HepG2 (cell line): Measurements from ENCODE around the gene ALK. TPM values are rescaled to one million over a fixed set of nuclear protein-coding genes. Genes with fewer than 3 reads are reported as not detected.

Experiments used
- ATAC-seq: fragments of 200-7000 bp; cut with Tn5 transposase; 3 replicates; pipeline ENCODE4 v1.9.1; 2020; ENCODE audit warnings: mild to moderate bottlenecking, moderate library complexity
- BruUV-seq: library from RNA; stranded (reverse); fragments of 400-500 nt; replicated peaks from 2 replicates; lab custom pipeline; 2021; lab: Mats Ljungman, UMichigan
- CTCF ChIA-PET: fragments of 300-600 bp; formaldehyde crosslinking; extraction: SDS; loops from one replicate; lab custom pipeline; 2021; ENCODE audit warnings: low total read pairs, inconsistent platforms, low intra/inter-chr PET ratio; lab: Yijun Ruan, JAX
- POLR2A ChIA-PET: fragments of 350-600 bp; sonication (Branson Sonifier 250); formaldehyde crosslinking; loops from one replicate; lab custom pipeline; 2020; ENCODE audit warnings: antibody characterized with exemption, inconsistent platforms; lab: Yijun Ruan, JAX
- DNase-seq: peaks from one replicate; pipeline ENCODE4 v3.0.0-alpha.2; 2015; ENCODE audit warnings: low spot score
- FAIRE-seq: peaks from 3 replicates; lab custom pipeline; 2011; peaks lifted over from hg19 to GRCh38; lab: Jason Lieb, UNC
- H2AFZ ChIP-seq: one replicate; pipeline ENCODE4 v1.6.1; 2011; ENCODE audit warnings: low read length, inconsistent platforms
- H3K27ac ChIP-seq: fragments of 300-600 bp; 3 replicates; pipeline ENCODE4 v1.8.0; 2011; ENCODE audit warnings: mixed run types, mild to moderate bottlenecking, mixed read lengths, low read length, inconsistent platforms; ENCODE audit not compliant: insufficient read depth; ENCODE audit errors: extremely low read length
- H3K27me3 ChIP-seq, 2 experiments: fragments of 200-600 bp in 1 of 2; 2 replicates in 1 of 2; 3 replicates in 1 of 2; pipeline versions ENCODE4 v1.6.0 to v1.8.0; 2011; ENCODE audit warnings: low read length in 2 of 2, mild to moderate bottlenecking in 2 of 2, moderate library complexity in 2 of 2, inconsistent platforms in 1 of 2; ENCODE audit not compliant: insufficient read depth in 2 of 2, control insufficient read depth in 1 of 2
- H3K36me3 ChIP-seq, 2 experiments: fragments of 200-600 bp in 1 of 2; replicated peaks in 1 of 2; 2 replicates in 1 of 2; 3 replicates in 1 of 2; pipeline versions ENCODE4 v1.5.1 to v1.8.0; 2011; ENCODE audit warnings: low read length in 2 of 2, inconsistent platforms in 1 of 2; ENCODE audit not compliant: insufficient read depth in 2 of 2, control insufficient read depth in 1 of 2
- H3K4me1 ChIP-seq: 2 replicates; pipeline ENCODE4 v1.5.1; 2012; ENCODE audit warnings: low read length, inconsistent platforms; ENCODE audit not compliant: insufficient read depth
- H3K4me2 ChIP-seq: 2 replicates; pipeline ENCODE4 v1.6.0; 2011; ENCODE audit warnings: low read depth, low read length, inconsistent platforms
- H3K4me3 ChIP-seq, 3 experiments: fragments of 200-600 bp in 1 of 3; sonication (generic), shearing (Covaris generic) in 1 of 3; replicated peaks in 1 of 3; 2 replicates each; pipeline ENCODE4 v1.5.1; 2011 to 2016; ENCODE audit warnings: low read length in 3 of 3, inconsistent platforms in 2 of 3, low read depth in 2 of 3, mild to moderate bottlenecking in 2 of 3, control low read depth in 1 of 3, mixed read lengths in 1 of 3; ENCODE audit not compliant: insufficient read depth in 1 of 3
- H3K79me2 ChIP-seq: one replicate; pipeline ENCODE4 v1.6.1; 2011; ENCODE audit warnings: low read length, inconsistent platforms; ENCODE audit not compliant: insufficient read depth
- H3K9ac ChIP-seq: 2 replicates; pipeline ENCODE4 v1.6.0; 2011; ENCODE audit warnings: mild to moderate bottlenecking, low read depth, low read length, inconsistent platforms; ENCODE audit not compliant: insufficient read depth
- H3K9me3 ChIP-seq: 2 replicates; pipeline ENCODE4 v1.5.1; 2012; ENCODE audit warnings: mild to moderate bottlenecking, low read length
- H4K20me1 ChIP-seq: 2 replicates; pipeline ENCODE4 v1.6.0; 2011; ENCODE audit warnings: inconsistent platforms, mild to moderate bottlenecking, low read length, moderate library complexity; ENCODE audit not compliant: insufficient read depth
- HNRNPK ChIP-seq: fragments of 200-400 bp; formaldehyde crosslinking; IDR thresholded peaks from 2 replicates; pipeline ENCODE4 v1.6.1; 2018; ENCODE audit warnings: low read length, low read depth, moderate library complexity, mild to moderate bottlenecking; ENCODE audit not compliant: poor library complexity, severe bottlenecking
- KDM6A ChIP-seq: IDR thresholded peaks from 2 replicates; pipeline ENCODE4 v1.6.1; 2016; ENCODE audit warnings: low read depth
- MBD4 ChIP-seq: IDR thresholded peaks from 2 replicates; pipeline ENCODE4 v1.6.1; 2012; ENCODE audit warnings: low read length, inconsistent platforms, borderline replicate concordance
- MEF2D ChIP-seq: sonication (generic); formaldehyde crosslinking; IDR thresholded peaks from 2 replicates; pipeline ENCODE4 v1.5.1; 2020; ENCODE audit warnings: mild to moderate bottlenecking, missing genetic modification reagents
- NFKB2 ChIP-seq: sonication (generic); formaldehyde crosslinking; IDR thresholded peaks from 2 replicates; pipeline ENCODE4 v1.4.0; 2020; ENCODE audit warnings: missing genetic modification reagents, borderline replicate concordance
- NPAS2 ChIP-seq: sonication (generic); formaldehyde crosslinking; IDR thresholded peaks from 2 replicates; pipeline ENCODE4 v1.8.0; 2022; ENCODE audit warnings: mild to moderate bottlenecking, missing genetic modification reagents, borderline replicate concordance
- POLR2AphosphoS5 ChIP-seq: IDR thresholded peaks from 2 replicates; pipeline ENCODE4 v1.6.1; 2012; ENCODE audit warnings: low read depth, low read length
- SALL1 ChIP-seq: sonication (generic); formaldehyde crosslinking; IDR thresholded peaks from 2 replicates; pipeline ENCODE4 v1.8.0; 2022; ENCODE audit warnings: mild to moderate bottlenecking, missing genetic modification reagents
- YY1 ChIP-seq: IDR thresholded peaks from 2 replicates; pipeline ENCODE4 v1.6.1; 2011; ENCODE audit warnings: low read length, low read depth, moderate library complexity, mild to moderate bottlenecking; ENCODE audit not compliant: insufficient read depth, insufficient replicate concordance
- ZBTB21 ChIP-seq: sonication (generic); formaldehyde crosslinking; IDR thresholded peaks from 2 replicates; pipeline ENCODE4 v1.4.0; 2020; ENCODE audit warnings: missing genetic modification reagents
- ZNF12 ChIP-seq: sonication (generic); formaldehyde crosslinking; IDR thresholded peaks from 2 replicates; pipeline ENCODE4 v1.5.0; 2020; ENCODE audit warnings: missing genetic modification reagents
- ZNF564 ChIP-seq: sonication (generic); formaldehyde crosslinking; IDR thresholded peaks from 2 replicates; pipeline ENCODE4 v1.8.1; 2023; ENCODE audit warnings: mild to moderate bottlenecking, missing genetic modification reagents
- ZNF589 ChIP-seq: sonication (generic); formaldehyde crosslinking; conservative IDR thresholded peaks from 2 replicates; pipeline ENCODE4 v1.8.0; 2022; ENCODE audit warnings: mild to moderate bottlenecking, moderate library complexity, missing genetic modification reagents
- ZNF605 ChIP-seq: sonication (generic); formaldehyde crosslinking; IDR thresholded peaks from 2 replicates; pipeline ENCODE4 v1.8.0; 2022; ENCODE audit warnings: mild to moderate bottlenecking, missing genetic modification reagents
- ZNF839 ChIP-seq: sonication (generic); formaldehyde crosslinking; IDR thresholded peaks from 2 replicates; pipeline ENCODE4 v1.4.0; 2020; ENCODE audit warnings: missing genetic modification reagents, mild to moderate bottlenecking, borderline replicate concordance
- ZSCAN21 ChIP-seq: sonication (generic); formaldehyde crosslinking; IDR thresholded peaks from 2 replicates; pipeline ENCODE4 v1.8.0; 2022; ENCODE audit warnings: mild to moderate bottlenecking, missing genetic modification reagents, moderate library complexity, borderline replicate concordance
- WGBS: methylation state at CpG from one replicate; pipeline ENCODE4 v1.1.6; 2017; ENCODE audit warnings: low lambda C conversion rate; 5-methylcytosine and 5-hydroxymethylcytosine counted together
- in situ Hi-C: cut with HindIII; loops from 2 replicates; pipeline ENCODE4 v1.10.0; 2017; ENCODE audit warnings: low pct_unique_long_range_greater_than_20kb; ENCODE audit not compliant: extremely low pct_ligation_motif_present
- intact Hi-C: fragments of 100-400 bp; cut with micrococcal nuclease; formaldehyde crosslinking; loops from one replicate; pipeline ENCODE4 v1.10.0; 2022; ENCODE audit not compliant: unreplicated experiment
- polyA plus RNA-seq, 8 experiments: library from polyadenylated mRNA; depleted of rRNA in 3 of 8; stranded (reverse) in 7 of 8; unstranded in 1 of 8; fragments of >200 nt; fragmentation: Illumina TruSeq in 4 of 8; extraction: Trizol in 4 of 8; gene quantifications; 2 replicates each; pipeline versions ENCODE4 v1.2.1 to v1.2.3, GENCODE V29; 2011 to 2016; ENCODE audit warnings: low read depth in 4 of 8, missing spikeins in 1 of 8, mixed read lengths in 1 of 8; ENCODE audit not compliant: insufficient read depth in 1 of 8
- total RNA-seq, 5 experiments: library from RNA; depleted of rRNA; stranded (reverse); fragments of >200 nt; fragmentation: Illumina TruSeq; extraction: Trizol; gene quantifications; 2 replicates each; pipeline ENCODE4 v1.2.3, GENCODE V29; 2016; ENCODE audit warnings: low read depth in 1 of 5
- TF ChIP-seq, protein P1 (sequence below): sonication (generic); formaldehyde crosslinking; IDR thresholded peaks from 2 replicates; pipeline ENCODE4 v1.8.0; 2022; ENCODE audit warnings: missing genetic modification reagents, mild to moderate bottlenecking, borderline replicate concordance
- TF ChIP-seq, protein P2 (sequence below): sonication (generic); formaldehyde crosslinking; conservative IDR thresholded peaks from 2 replicates; pipeline ENCODE4 v1.8.0; 2022; ENCODE audit warnings: missing genetic modification reagents

ALK gene
- total and polyA plus RNA-seq, 2 of the 13 experiments (the other 11 are each of a cell fraction or from before 2014, with no cell fraction given), result not detected

DNA sequence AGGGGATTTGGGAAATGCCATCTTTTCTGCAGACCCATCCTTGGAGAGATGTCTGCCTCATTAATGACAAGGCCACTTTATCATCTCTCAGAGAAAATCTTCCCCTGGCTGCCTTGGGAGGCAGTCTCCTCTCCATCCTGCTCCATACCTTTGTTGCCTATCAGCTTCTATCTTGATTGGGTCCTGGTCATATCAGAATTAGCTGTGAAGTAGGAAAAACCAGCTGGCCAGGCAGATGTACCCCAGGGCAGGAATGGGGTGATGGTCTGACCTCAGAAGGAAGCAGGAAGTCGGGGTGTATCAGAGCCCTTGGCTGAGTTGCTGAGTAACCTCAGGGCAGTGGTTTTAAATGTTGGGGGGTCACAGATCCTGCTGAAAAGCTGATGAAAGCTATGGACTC, 41.3 kb downstream of the ALK start:
- no TSS peak for BruUV-seq
- 0% methylated on average over 1 of the region's 1 CpG for WGBS
- no peak for FAIRE-seq

DNA sequence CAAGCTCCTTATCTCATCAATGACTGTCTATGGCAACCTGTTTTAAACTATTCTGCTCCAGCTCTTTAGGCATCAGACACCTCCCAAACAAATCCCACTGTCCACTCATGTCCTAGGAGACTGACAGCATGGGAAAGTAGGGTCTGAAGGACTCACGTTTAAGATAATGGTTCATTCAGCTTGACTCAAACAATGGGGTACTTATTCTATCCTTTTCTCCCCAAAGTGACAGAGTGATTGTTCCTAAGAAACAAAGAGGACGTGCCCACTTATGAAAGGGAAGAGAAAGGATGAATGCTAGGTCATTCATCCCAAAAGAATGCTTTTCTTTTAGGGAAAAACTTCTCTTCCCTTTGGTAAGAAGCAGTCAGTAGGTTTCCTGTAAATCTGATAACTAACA, 41.9 kb downstream of the ALK start:
- WGBS, result 0% methylated on average over 2 of the region's 2 CpGs
- no peak overlapping the region for H3K4me3 ChIP-seq
- H3K27me3 ChIP-seq, result no peaks in the 10 kb centered on the region
- no peak overlapping the region for H3K27ac ChIP-seq
- ChIA-PET CTCF (no interaction called here), POLR2A (no interaction called here)
- no peak overlapping the region for H3K4me2 ChIP-seq
- no peaks in the 10 kb centered on the region for H3K4me1 ChIP-seq
- intact Hi-C loops (no loop called here), in situ Hi-C loops (no loop called here)
- TF ChIP-seq ZNF605 (CRISPR knock-in tag) (no peak), YY1 (no peak), HNRNPK (no peak), KDM6A (CRISPR knock-in tag) (no peak), ZNF589 (CRISPR knock-in tag) (no peak), ZNF564 (CRISPR knock-in tag) (no peak), NFKB2 (CRISPR knock-in tag) (no peak), ZNF12 (CRISPR knock-in tag) (no peak), SALL1 (CRISPR knock-in tag) (no peak), MEF2D (CRISPR knock-in tag) (no peak)
- TF ChIP-seq, protein P1, sequence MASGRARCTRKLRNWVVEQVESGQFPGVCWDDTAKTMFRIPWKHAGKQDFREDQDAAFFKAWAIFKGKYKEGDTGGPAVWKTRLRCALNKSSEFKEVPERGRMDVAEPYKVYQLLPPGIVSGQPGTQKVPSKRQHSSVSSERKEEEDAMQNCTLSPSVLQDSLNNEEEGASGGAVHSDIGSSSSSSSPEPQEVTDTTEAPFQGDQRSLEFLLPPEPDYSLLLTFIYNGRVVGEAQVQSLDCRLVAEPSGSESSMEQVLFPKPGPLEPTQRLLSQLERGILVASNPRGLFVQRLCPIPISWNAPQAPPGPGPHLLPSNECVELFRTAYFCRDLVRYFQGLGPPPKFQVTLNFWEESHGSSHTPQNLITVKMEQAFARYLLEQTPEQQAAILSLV (CRISPR knock-in tag), result no peak
- peaks cover 8% of the 10 kb centered on the region; the same call in 1 of the 2 replicates for H3K9me3 ChIP-seq
- no peaks in the 10 kb centered on the region for H3K79me2 ChIP-seq
- no TSS peak for BruUV-seq
- H2AFZ ChIP-seq, result no peak overlapping the region
- FAIRE-seq (no peak), ATAC-seq (no peak), DNase-seq (no peak)
- H4K20me1 ChIP-seq, result no peaks in the 10 kb centered on the region
- no peak overlapping the region for H3K9ac ChIP-seq
- H3K36me3 ChIP-seq, result no peaks in the 10 kb centered on the region

More for the DNA sequence above, 41.3 kb downstream of the ALK start:
- CTCF ChIA-PET, result no interaction called here
- Histone ChIP-seq H2AFZ (no peak overlapping the region), H3K4me2 (no peak overlapping the region), H3K27me3 (no peaks in the 10 kb centered on the region), H3K9me3 (peaks cover 8% of the 10 kb centered on the region; the same call in 1 of the 2 replicates), H3K4me1 (no peaks in the 10 kb centered on the region), H3K4me3 (no peak overlapping the region), H3K36me3 (no peaks in the 10 kb centered on the region), H3K9ac (no peak overlapping the region), H4K20me1 (no peaks in the 10 kb centered on the region), H3K27ac (no peak overlapping the region), H3K79me2 (no peaks in the 10 kb centered on the region)
- intact Hi-C loops, result no loop called here
- in situ Hi-C loops, result no loop called here
- ATAC-seq (no peak), DNase-seq (no peak)
- TF ChIP-seq, protein P2, sequence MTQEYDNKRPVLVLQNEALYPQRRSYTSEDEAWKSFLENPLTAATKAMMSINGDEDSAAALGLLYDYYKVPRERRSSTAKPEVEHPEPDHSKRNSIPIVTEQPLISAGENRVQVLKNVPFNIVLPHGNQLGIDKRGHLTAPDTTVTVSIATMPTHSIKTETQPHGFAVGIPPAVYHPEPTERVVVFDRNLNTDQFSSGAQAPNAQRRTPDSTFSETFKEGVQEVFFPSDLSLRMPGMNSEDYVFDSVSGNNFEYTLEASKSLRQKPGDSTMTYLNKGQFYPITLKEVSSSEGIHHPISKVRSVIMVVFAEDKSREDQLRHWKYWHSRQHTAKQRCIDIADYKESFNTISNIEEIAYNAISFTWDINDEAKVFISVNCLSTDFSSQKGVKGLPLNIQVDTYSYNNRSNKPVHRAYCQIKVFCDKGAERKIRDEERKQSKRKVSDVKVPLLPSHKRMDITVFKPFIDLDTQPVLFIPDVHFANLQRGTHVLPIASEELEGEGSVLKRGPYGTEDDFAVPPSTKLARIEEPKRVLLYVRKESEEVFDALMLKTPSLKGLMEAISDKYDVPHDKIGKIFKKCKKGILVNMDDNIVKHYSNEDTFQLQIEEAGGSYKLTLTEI (CRISPR knock-in tag), result no peak
- no peak for TF ChIP-seq POLR2AphosphoS5
- no peak for TF ChIP-seq ZNF839
- TF ChIP-seq ZSCAN21 (CRISPR knock-in tag), result no peak
- no peak for TF ChIP-seq NPAS2 (CRISPR knock-in tag)
- no peak for TF ChIP-seq ZBTB21 (CRISPR knock-in tag)
- TF ChIP-seq MBD4, result no peak
- POLR2A ChIA-PET, result no interaction called here
